HG02588 (cell line): ENCODE data around the gene ERFL.
"Not testable (repeated sequence)": the region's sequence is repeated elsewhere in the genome, so short reads cannot be mapped to it uniquely, and the experiment has no call there.

ENCODE experiments used
- ATAC-seq: cut with Tn5 transposase; IDR thresholded peaks from one replicate; pipeline ENCODE4 v1.9.1; 2021; ENCODE audit warnings: mild to moderate bottlenecking, moderate library complexity; ENCODE audit not compliant: unreplicated experiment

Gene ERFL

DNA sequence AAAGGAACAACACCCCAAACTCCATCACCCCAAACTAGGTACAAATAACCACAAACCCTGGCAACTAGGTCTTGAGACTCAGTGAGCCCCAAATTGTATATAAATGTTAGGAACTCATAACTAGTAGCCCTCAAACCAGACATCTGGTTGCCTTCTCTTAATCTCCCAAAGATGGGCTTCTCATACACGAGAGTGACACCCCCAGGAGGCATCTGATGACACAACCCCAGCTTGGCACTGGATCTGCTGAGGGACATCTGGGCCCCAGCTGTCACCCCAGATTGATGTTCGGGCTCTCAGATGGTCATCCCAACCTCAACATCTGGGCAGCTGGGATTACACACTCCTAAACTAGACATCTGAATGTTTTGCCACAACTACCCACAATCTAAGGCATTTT, 16.1 kb upstream of the ERFL start:
- ATAC-seq, result no peak

DNA sequence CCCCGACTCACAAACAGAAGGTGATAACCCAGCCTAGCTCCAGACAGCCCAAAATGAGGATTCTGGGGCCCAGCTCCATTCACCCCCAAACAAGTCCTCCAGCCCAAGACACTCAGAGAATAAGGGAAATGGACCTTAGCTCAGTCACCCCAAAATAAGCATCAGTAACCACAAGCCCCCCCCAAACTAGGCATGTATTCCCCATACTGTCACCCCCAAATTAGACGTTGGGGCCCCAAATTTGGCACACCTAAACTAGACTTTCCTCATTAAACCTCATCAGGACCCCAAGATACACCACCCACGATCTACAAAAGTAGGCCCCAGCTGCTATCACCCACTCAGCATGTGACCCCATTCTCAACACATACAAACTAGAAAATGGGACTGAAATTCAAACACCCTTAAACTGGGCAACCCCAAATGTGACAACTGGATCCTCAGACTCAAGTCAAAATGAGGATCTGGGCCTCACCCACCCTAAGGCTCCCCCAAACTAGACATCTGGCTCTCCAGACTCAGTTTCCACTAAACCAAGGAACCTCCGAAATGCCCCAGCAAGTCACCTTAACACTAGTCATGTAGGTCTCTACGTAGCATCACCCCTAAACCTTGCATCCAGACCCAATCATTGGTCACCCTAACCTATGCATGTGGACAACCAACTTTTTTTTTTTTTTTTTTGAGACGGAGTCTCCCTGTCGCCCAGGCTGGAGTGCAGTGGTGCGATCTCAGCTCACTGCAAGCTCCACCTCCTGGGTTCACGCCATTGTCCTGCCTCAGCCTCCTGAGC, 13.4 kb upstream of the ERFL start:
- ATAC-seq, result no peak

DNA sequence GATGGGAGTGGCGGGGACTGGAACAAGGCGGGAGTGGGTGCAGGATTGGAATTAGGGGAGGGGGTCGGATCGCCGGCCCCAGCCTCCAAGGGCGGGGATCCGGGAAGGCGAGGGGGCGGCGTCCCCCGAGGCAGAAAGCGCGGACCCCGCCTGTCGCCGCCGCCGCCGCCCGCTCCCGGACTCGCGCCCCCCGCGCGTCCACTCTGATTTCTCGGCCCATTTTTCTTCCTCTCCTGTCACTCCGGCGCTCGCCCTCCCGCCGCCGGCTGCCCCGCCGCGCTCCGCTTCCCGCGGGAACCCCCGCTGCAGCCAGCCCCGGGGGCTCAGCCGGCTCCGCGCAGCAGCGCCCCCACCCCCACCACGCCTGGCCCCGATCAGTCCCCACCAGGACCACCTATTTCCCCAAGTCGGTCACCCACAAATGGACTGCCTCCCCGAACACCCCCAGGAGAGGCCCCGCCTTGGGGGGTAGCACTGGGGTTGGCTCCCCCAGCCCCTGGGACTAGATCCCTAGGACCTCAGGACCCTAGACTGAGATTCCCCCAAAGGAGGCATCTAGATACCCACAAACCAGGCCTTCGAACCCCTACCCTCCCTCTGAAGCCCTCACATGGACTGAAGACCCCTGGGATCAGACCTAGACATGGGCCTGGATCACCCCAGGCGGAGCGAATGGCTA, 12.6 kb upstream of the ERFL start:
- ATAC-seq, result no peak

DNA sequence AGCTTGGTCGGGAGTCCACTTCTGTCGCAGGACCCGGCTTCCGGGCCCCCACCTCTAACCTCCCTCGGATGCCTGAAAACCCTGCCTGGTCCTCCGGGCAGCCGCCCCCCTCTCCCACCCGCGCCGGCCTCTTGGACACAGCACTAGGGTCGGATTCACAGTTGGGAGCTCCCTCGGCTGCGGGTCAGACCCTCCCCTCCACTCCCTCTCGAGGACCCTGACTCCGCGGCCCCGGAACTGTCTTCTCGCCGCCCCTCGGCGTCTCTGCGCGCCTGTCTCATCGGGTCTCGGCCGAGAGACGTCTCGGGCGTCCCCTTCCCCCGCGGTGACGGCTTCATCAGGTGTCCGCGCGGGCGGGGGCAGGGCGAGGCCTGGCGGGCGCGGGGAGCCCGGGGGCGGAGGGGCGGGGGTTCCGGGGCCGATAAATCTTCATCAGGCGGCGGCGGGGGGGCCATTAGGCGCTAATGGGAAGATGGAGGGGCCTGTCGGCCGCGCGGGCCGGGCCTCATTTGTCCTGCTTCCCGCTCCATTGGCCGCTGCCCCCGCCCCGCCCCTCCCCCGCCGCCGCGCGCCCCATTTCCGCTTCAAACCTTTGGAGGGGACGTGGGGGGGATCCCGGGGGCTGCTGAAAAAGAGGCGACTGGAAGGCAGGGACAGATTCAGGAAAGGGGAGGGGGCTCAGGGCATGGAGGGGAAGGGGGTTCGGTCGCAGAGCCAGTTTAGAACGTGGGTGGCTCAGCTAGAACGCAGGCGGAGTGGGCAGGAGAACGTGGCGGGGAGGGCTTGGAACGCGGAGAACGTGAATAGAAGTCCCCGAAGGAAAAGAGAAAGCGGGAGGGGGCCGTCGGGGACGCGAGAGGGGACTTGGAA, 11.8 kb upstream of the ERFL start:
- ATAC-seq, result no peak

DNA sequence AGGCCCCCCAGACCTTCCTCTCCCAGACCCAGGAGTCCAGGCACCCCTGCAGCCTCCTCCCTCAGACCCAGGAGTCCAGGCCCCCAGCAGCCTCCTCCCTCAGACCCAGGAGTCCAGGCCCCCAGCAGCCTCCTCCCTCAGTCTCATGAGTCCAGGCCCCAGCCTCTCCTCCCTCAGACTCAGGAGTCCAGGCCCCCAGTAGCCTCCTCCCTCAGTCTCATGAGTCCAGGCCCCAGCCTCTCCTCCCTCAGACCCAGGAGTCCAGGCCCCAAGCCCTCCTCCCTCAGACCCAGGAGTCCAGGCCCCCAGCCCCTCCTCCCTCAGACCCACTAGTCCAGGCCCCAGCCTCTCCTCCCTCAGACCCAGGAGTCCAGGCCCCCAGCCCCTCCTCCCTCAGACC, 11.0 kb upstream of the ERFL start:
- ATAC-seq, result not testable (repeated sequence)

DNA sequence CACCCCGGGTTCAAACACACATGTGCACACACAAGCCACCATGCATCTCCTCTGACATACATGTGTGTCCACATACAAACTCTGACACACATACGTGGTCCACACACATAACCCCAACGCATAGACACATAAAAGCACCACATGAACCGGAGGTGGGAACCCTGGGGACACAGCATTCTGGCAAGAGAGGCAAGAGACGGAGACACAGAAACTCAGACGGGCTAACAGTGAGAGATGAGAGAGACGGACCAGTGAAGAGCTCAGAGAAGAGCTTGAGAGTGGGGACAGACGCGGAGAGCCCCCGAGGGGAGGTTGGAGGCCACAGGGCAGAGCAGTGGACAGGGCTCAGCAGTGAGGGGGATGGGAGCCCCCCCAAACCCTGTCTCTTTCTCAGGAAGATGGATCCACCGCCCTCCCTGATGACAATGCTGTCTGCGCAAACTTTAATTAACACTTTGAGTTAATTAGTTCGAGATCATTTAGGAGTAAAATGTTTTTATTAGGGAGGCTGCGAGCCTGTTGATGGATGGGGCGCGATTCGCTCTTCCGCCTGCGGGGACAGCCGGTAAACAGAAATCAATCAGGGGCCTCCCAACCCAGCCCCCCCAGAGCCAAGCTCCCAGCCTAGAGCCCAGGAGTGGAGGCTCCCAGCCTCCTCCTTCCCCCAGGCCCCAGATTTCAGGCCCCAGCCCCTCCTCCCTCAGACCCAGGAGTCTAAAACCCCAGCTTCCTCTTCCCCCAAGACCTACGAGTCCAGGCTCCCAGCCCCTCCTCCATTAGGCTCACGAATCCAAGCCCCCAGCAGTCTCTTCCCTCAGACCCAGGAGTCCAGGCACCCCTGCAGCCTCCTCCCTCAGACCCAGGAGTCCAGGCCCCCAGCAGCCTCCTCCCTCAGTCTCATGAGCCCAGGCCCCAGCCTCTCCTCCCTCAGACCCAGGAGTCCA, 9.5 kb upstream of the ERFL start:
- no peak for ATAC-seq

DNA sequence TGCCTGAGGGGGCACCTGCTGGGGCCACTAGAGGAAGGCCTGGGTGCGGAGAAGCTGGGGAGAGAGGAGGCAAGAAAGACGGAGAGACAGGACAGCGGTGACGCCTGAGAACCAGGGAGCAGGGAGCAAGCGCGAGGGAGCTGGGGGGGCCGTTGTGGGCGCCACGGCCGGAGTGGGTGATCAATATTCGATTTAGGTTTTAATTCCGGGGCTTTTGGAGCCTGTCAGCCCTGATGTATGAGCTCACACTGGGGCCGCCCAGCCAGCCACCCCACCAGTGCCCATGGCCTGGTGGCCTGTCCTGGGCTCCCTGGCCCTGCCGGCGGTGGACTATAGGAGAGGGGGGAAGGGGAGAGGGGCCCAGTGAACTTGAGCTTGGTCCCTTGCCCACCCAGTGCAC, 8.7 kb upstream of the ERFL start:
- no peak for ATAC-seq

DNA sequence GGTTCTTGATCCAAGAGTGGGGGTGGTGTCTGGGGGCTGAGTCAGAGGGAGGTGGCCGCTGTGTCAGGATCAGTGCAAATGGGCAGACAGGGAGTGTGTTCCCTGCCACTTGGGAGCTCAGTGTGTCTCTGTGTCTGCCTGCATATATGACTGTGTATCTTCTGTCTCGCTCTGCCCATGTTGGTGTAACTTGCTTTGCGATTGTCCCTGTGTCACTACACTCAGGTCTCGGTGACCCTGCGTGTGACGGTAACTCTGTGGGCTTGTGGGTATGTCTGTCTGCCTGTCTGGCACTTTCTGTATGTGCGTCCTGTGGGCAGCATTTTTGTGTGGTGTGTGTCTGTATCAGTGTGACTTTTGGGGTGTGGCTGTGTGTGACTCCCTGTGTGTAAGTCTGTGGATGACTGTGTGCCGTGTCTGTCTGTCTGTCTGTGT, 8.2 kb upstream of the ERFL start:
- no peak for ATAC-seq

DNA sequence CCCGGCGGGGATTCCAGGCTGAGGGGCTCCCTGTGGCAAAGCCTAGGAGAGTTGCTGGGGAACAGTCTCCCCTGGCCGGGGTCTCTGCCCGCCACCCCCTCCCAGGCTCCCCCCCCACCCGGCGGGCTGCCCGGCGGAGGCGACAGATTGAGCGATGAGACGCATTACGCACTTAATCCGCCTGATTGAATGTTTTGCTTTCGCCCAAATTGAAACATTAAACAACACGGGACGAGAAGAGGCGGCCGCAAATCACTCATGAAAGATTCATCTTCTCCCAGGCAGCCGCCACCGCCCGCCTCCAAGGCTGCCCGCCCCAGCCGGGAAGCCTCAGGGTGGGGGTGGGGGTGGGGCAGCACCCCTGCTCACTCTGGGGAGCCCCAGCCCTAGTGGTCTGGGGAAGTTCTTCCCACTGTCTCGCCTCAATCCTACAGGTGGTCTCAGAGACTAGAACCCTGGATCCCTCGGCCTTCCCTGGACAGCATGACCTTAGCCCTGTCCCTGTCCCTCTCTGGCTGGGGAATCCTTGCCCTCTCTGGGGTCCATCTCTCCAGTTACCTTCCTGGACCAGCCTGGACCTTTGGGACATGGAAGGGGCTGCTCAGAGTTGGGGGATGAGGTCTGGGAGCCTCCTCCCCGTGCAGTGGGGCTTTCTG, 7.6 kb upstream of the ERFL start:
- no peak for ATAC-seq

DNA sequence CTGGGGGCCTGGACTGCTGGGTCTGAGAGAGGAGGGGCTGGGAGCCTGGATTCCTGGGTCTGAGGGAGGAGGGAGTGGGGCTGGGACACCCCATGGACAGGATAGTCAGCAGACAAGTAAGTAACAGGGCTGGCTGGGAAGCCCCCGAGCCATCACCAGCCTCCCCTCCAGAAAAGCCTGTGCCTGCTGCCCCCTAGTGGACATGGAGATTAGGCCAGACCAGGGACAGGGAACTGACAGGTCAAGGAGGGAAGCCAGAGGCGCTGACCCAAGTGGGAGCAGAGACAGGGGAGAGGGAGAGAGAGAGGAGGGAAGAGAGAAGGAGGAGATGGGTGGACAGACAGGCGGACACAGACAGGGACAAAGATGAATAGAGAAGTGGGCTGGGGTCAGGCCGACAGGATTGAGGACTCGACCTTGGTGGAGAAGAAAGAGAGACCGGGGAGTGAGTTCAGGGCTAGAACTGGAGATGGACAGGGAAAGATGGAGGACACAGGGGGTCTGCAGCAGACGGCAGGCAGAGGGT, 6.7 kb upstream of the ERFL start:
- no peak for ATAC-seq

DNA sequence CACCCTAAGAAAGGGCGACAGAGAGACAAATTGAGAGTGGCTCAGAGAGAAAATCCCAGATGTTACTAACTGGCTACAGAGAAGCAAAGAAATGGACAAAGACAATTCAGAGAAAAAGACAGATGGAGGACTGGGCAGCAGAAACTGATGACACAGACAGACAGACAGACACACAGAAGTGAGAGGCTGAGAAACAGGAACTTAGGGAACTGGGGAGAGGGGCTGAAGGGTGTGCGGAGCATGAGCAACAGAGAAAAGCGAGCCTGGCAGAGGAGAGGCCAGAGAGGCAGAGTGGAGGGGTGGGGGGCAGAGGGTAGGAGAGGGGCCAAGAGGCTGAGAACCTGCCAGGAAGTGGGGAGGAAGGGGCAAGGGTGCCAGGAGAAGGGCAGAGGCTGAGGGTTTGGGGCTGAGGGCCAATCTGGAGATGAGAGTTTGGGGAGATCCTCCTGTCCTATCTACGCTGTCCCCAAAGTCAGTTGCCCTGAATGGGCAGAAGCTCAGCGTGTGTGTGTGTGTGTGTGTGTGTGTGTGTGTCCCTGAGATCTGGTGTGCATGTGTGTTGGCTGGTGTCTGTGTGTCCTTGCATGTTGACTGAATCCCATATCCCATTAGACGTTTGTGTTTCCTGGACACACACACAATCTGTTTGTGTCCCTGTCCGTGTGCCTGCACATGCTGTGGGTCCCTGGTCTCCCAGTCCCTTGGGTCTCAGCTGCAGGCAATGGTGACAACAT, 5.6 kb upstream of the ERFL start:
- no peak for ATAC-seq

DNA sequence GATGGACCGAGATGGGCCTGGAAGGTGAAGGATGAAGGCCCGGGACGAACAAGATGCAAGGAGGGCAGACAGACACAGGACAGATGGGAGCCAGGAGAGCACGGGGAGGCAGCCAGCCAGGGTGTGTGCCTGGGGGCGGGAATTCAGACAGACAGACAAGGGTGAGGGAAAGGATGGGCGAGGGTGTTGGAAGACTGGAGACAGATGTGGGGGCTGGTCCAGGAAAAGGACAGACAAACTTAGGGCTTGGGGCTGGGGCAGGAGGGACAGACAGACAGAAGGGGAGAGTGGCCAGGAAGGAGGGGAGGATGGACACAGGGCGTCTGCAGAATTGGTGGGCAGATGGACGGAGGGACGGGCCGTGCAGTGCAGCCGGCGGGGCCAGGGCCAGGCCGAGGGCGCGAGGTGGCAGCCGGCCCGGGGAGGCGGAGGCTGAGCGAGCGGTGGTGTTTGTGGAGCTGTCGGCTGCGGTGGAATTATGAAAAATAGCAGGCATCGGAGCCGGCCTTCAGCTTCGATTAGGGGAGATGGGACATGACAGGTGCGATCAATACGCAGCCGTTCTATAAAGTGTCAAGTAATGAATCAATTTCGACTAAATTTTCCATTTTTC, 4.6 kb upstream of the ERFL start:
- no peak for ATAC-seq

DNA sequence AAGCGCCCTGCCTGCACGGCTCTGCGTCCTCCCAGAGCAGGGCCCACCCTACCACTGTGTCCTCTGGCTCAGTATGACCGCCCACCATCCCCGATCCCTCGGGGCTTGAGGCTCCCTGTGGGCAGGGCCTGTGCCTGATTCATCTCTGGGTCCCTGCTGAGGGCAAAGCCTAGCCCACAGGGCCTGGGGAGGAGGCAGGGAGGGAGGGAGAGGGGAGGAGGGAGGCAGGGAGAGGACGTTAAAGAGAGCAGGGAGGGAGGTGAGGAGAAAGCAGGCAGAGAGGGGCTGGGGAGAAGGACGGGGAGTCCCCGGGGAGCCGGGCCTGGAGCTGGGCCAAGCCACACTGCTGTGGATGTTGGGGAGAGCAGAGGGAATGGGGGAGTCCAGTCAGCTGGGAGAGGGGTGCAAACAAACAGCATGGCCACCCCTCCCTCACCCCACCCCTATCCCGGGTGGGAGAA, 4.0 kb upstream of the ERFL start:
- no peak for ATAC-seq

DNA sequence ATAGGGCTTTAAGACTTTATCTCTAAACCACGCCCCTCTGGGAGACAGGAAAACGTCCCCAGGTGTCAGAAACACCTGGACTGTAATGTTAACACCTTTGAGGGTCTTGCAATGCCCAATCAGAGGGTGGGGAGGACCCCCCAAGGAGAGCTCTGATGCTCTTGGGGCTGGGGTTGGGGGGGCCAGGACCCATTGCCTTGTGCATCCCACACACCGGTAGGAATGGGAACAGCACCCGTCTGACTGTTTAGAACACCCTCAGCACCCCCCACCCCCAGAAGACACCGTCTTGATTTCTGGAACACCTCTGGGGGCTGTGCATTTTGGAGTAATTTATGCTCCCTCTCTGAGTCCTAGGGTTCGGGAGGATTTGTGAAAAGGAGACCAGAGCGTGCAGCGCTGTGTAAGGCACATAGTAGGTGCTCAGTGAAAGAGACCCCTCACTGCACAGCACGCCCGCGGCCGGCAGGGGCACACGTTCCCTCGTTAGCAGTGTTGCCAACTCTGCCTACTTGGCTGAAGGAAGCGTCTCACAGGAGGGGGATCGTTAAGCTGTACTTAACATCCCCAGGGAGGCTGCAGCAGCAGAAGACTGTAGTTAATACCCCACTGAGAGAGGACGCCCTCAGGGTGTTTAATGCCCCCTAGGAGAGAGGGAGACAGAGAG, 2.8 kb upstream of the ERFL start:
- no peak for ATAC-seq

DNA sequence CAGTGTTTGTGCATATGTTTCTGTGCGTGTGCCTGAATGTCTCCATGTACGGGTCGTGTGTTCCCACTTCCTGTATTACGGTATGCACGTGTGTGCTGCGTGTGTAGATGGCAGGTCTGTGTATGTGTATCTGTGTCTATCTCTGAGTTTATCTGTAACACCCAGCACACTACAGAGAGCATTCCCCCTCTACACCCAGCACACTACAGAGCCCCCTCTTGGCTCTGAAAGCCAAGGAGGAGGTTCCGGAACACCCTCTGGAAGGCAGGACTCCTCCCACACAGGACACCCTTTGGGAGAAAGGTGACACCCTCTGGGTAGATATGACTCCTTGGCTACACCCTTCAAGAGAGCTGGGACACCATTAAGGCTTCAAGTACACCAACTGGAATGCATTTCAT, 2.1 kb upstream of the ERFL start:
- no peak for ATAC-seq

DNA sequence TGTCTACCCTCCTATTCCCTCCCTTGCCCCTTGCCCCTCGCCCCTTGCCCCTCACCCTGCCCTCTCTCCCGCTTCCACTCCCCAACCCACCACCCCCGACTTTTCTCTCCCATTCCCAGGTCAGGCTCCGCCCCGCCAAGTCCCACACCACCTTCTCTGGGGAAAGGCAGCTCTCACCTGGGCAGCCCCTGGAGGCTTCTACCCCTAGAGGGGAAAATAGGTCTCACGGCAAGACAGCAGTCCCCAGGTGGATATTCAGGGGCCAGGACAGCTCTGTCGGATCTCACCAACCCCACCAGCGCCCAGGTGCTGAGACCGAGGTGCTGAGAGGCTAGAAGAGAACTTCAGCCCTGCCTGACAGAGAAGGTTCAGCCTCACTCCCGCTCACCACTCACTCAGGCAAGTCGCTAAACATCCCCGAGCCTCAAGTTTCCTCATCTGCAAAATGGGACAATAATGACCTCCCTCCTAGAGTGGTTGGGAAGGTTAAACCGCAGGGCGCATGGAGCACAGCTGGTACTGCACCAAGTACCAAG, 1.4 kb upstream of the ERFL start:
- ATAC-seq, result no peak

DNA sequence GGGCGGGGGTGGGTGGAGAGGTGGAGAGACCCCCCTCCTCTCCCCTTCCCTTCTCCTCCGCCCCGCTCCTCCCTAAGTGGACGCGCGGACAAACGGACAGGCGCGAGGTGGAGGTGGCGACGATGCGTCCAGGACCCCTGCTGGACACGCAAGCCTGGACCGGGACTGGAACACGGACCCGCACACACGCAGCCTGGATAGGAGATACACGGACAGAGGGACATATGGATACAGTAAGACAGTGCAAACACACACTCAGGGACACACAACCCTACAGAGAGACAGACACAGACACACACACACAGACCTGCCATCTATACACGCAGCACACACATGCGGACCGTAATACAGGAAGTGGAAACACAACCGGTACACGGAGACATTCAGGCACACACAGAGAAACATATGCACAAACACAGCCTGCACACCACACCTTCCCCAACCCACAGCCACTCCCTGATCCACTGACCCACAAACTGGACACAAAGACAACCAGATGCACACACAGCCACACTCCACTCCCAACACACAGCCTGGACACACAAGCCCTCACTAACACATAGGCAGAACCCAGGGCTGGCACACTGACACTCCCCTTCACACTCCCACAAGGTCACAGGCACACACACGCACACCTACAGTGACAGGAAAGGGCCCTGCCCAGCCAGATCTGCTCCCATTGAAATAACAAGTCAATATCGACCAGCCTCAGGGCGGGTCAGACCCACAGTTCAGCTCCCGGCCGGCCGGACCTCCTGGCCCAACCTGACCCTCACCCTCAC, 696 bp upstream of the ERFL start:
- ATAC-seq, result no peak
